GM12873 (cell line): Measurements from ENCODE around the gene ADCK1.

ENCODE experiments used
- TF ChIP-seq, protein P1 (sequence below): IDR thresholded peaks from 2 replicates; pipeline ENCODE4 v1.5.1; 2012; ENCODE audit warnings: low read depth, mild to moderate bottlenecking, moderate library complexity, low read length, control low read depth; ENCODE audit not compliant: insufficient read depth; ENCODE audit errors: missing control alignments

The ADCK1 gene

DNA sequence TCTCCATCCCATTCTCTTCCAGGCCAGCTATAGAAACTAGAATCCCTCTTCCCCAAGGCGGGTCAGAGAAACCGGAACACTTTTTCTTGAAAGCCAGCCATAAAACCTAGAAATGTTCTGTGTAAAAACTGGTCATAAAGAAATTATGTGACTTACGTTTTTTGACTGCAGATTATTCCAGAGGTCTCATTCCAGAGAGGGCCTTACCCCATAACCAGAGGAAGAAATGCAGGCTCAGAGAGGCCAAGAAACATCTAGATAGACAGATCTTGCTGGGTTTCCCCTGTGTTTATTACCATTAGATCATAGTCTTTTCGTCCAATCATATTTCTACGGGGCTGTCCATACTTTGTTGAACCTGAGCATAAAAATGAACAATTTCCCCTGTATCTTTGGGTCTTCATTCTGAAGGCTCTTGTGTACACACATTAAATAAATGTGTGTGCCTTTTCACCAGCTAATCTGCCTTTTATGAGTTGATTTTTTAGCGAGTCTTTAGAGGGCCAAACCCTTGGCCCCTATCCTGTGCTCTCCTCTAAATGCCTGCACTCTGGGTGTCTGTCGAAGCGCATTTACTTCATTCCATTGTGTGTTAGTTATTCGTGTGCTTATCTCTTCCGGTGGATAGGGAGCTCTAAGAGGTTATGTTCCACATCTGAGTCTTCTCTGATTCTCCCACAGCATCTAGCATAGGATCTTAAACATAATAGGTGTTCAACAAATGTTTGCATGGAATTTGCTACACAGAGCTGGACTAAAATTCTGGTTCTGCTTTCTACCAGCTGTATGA lies 163.0 kb downstream of the ADCK1 start:
- TF ChIP-seq, protein P1, sequence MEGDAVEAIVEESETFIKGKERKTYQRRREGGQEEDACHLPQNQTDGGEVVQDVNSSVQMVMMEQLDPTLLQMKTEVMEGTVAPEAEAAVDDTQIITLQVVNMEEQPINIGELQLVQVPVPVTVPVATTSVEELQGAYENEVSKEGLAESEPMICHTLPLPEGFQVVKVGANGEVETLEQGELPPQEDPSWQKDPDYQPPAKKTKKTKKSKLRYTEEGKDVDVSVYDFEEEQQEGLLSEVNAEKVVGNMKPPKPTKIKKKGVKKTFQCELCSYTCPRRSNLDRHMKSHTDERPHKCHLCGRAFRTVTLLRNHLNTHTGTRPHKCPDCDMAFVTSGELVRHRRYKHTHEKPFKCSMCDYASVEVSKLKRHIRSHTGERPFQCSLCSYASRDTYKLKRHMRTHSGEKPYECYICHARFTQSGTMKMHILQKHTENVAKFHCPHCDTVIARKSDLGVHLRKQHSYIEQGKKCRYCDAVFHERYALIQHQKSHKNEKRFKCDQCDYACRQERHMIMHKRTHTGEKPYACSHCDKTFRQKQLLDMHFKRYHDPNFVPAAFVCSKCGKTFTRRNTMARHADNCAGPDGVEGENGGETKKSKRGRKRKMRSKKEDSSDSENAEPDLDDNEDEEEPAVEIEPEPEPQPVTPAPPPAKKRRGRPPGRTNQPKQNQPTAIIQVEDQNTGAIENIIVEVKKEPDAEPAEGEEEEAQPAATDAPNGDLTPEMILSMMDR, result no peak

DNA sequence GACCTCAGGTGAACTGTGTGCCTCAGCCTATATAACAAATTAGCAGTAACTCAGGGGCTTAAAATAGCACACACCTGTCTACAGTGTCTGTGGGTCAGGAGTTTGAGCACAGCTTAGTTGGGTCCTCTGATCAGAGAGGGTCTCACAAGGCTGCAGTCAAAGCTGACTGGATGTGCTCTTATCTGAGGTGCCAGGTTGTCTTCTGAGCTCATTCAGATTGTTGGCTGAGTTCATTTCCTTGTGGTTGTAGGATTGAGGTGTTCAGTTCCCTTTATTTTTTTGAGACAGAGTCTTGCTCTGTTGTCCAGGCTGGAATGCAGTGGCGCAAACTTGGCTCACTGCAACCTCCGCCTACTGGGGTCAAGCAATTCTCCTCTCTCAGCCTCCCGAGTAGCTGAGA lies 164.7 kb downstream of the ADCK1 start:
- TF ChIP-seq, protein P1, result no peak

DNA sequence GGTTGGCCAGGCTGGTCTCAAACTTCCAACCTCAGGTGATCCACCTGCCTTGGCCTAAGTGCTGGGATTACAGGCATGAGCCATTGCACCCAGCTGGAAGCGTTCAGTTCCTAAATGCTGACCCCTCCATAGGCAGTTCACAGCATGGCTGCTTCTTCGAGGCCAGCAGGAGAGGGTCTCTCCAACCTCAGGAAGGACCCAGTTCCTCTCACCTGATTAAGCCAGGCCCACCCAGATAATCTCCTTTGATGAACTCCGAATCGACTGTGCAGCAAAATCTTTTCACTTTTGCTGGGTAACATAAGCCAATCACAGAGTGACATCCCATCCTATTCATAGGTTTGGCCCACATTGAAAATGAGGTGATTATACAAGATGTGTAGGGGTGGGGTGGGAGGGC lies 165.1 kb downstream of the ADCK1 start:
- TF ChIP-seq, protein P1, result no peak

DNA sequence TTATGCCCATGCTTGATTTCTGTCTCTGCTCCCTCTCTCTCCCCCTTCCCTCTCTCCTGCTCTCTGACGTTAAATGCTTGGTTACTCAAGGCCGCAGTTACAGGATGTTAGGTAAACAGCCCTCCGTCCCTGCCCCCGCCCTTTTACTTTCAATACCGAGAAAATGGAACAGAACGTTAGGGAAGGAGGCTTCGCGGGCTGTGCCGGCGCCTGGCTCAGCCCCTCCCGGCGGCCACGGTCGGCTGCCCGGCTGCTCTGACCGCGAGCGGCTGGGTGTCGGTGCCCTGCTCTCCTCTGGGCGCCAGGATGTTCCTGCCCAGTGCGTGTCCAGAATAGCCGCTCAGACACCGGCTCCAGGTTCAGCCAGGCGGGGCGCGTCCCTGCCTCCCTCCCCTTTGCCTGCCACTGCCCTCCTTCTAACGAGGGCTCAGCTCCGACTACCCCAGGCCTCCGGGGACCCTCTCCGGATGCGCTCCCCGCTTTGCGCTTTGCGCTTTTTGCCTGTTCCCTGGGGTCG lies 166.1 kb downstream of the ADCK1 start:
- TF ChIP-seq, protein P1, result no peak

DNA sequence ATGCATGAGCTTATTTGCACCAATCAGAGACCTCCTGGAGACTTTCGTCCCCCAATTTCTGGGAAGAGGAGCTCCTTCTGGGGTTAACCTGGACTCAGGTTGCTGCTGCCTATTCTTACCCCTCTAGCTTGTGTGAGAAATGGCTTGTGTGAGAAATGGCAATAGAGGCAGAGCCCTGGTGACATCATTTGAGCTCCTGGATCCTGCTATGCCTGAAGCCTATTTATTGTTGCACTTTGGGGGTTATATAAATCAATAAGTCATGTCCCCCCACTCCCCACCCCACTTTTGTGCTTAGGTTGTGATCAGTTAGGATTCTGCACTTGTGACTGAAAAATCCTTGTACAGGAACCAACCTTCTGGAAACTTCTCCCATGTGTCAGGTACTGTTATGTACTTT lies 167.2 kb downstream of the ADCK1 start:
- TF ChIP-seq, protein P1, result no peak

DNA sequence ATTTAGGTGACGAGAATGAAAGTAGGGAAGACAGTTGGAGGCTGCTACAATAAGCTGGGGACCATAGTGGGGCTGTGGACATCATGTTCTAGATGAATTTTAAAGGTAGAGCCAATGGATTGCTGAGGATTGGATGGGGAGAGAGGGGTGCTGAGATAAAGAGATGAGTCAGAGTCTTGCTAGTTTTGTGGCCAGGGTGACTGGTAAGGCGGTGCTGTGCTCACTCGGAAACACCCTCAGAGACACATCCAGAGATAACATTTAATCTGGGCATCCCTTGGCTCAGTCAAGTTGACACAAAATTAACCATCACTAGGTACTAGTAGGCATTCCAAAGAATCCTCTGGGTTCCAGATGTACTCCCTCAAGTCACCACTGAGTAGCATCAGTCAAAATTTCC lies 170.7 kb downstream of the ADCK1 start:
- TF ChIP-seq, protein P1, result no peak

DNA sequence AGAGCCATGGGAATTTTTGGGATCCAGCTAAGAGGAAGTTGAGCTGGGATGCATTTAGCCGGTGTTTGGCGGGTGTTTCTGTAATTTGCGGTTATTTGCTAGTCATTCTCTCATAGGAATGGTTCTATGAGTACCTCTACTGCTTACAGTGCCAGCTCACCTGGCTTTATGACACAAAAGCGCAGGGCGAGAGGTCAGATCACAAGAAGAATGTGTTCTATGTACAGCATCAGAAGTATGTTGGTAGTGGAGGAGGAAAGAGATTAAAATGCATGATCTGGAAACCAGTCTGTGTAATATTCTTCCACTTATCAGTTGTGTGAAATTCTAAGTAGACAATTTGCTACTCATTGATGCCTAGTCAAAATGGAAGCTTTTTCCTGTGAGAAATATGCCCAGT lies 173.3 kb downstream of the ADCK1 start:
- TF ChIP-seq, protein P1, result no peak
